ENCODE results near the gene GPR183.

DNA sequence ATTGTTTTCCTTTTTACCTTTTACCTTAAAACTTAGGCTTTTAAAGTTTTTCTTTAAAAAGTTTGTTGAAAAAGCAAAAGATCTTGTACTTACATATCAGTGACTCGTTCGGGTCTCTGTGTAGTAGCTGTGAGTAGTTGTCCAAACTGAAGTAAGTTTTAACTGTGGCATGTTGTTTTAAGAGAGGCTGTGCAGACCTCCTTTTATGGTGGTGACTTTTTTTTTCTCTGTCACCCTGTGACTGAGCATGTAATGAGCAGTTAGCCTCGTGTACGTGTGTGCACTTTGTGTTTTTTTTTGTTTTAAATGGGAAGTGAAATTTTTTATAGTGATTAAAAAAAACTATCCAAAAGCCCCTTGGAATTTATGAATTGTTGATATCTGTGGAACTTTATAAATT, at the start of gene GPR183:
- TF ChIP-seq, protein P1, sequence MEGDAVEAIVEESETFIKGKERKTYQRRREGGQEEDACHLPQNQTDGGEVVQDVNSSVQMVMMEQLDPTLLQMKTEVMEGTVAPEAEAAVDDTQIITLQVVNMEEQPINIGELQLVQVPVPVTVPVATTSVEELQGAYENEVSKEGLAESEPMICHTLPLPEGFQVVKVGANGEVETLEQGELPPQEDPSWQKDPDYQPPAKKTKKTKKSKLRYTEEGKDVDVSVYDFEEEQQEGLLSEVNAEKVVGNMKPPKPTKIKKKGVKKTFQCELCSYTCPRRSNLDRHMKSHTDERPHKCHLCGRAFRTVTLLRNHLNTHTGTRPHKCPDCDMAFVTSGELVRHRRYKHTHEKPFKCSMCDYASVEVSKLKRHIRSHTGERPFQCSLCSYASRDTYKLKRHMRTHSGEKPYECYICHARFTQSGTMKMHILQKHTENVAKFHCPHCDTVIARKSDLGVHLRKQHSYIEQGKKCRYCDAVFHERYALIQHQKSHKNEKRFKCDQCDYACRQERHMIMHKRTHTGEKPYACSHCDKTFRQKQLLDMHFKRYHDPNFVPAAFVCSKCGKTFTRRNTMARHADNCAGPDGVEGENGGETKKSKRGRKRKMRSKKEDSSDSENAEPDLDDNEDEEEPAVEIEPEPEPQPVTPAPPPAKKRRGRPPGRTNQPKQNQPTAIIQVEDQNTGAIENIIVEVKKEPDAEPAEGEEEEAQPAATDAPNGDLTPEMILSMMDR (IDR thresholded peaks at IDR 0.05): no peak
- peak in 1 of 2 donors; percentile 56 for TF ChIP-seq POLR2A (IDR thresholded peaks at IDR 0.05)
